Testis (tissue), 3 donors: Measurements from ENCODE around the gene RTCB. TPM values are rescaled to one million over a fixed set of nuclear protein-coding genes. Genes with fewer than 3 reads are reported as not detected.

Source experiments
- DNase-seq: peaks from one replicate; pipeline ENCODE4 v3.0.0-alpha.2; 2019
- H3K27ac ChIP-seq, 2 donors: fragments of 200-600 bp; sonication (generic); one replicate each; pipeline ENCODE4 v1.5.1; 2019
- H3K27me3 ChIP-seq: fragments of 200-600 bp; sonication (generic); one replicate; pipeline ENCODE4 v1.5.1; 2019
- H3K36me3 ChIP-seq: fragments of 200-600 bp; sonication (generic); one replicate; pipeline ENCODE4 v1.5.1; 2017; ENCODE audit warnings: low read depth; ENCODE audit errors: missing control alignments
- H3K4me1 ChIP-seq: fragments of 200-600 bp; sonication (generic); one replicate; pipeline ENCODE4 v1.5.1; 2019
- H3K4me3 ChIP-seq, 2 donors: fragments of 200-600 bp; sonication (generic); one replicate each; pipeline ENCODE4 v1.5.1; 2017 to 2019
- H3K9me3 ChIP-seq: fragments of 200-600 bp; sonication (generic); one replicate; pipeline ENCODE4 v1.5.1; 2017
- CTCF ChIP-seq, 3 experiments: fragments of 450-650 bp in 2 of 3; fragments of 200-600 bp in 1 of 3; sonication (generic) in 1 of 3; IDR thresholded peaks; one replicate each; pipeline ENCODE4 v1.5.1; 2016 to 2019; ENCODE audit warnings: antibody characterized with exemption in 3 of 3, mild to moderate bottlenecking in 2 of 3, moderate library complexity in 1 of 3
- POLR2A ChIP-seq: fragments of 450-650 bp; IDR thresholded peaks from one replicate; pipeline ENCODE4 v1.6.1; 2017; ENCODE audit warnings: antibody characterized with exemption, mild to moderate bottlenecking, moderate library complexity
- WGBS, 2 donors: methylation state at CpG; one replicate each; pipeline ENCODE4 v1.1.5; 2018; 5-methylcytosine and 5-hydroxymethylcytosine counted together
- intact Hi-C: fragments of 100-400 bp; cut with DNase I; formaldehyde crosslinking; loops from one replicate; pipeline ENCODE4 v1.15.1; 2023; ENCODE audit warnings: low total_unique reads
- polyA plus RNA-seq: library from polyadenylated mRNA; stranded (reverse); fragments of 350-450 nt; fragmentation: Illumina TruSeq; extraction: RNeasy Lipid Tissue Mini Kit (QIAGEN cat#74804); gene quantifications from one replicate; pipeline ENCODE4 v1.2.3, GENCODE V29; 2014; ENCODE audit warnings: low read depth, low replicate concordance; ENCODE audit not compliant: insufficient read depth
- total RNA-seq, 2 donors: library from RNA; depleted of rRNA; stranded (reverse); fragments of >200 nt; gene quantifications; one replicate each; pipeline ENCODE4 v1.2.3, GENCODE V29; 2016

The RTCB gene
- total and polyA plus RNA-seq, 3 donors from 2014 or later = 62.1 to 100 (median 68.0) TPM

GRCh38 chr22:32389685-32390084 lies 22.4 kb downstream of the RTCB start:
- DNase-seq = peak; percentile 33
- H3K4me3 ChIP-seq = no peak overlapping the region
- H3K27me3 ChIP-seq = no peaks in the 10 kb centered on the region
- H3K9me3 ChIP-seq = no peaks in the 10 kb centered on the region
- H3K4me1 ChIP-seq = no peaks in the 10 kb centered on the region
- intact Hi-C loops = no loop called here
- no peak overlapping the region for H3K27ac ChIP-seq
- 77 to 78% methylated on average over 4 of the region's 4 CpGs for WGBS, 2 donors
- H3K36me3 ChIP-seq = no peaks in the 10 kb centered on the region
- TF ChIP-seq POLR2A (no peak), CTCF (IDR thresholded peaks at IDR 0.05) (peak in 2 of 3 experiments; percentile 14 to 15)

- TF ChIP-seq CTCF (IDR thresholded peaks at IDR 0.05) (no peak), POLR2A (no peak)
- Histone ChIP-seq H3K27me3 (no peaks in the 10 kb centered on the region), H3K36me3 (no peaks in the 10 kb centered on the region), H3K4me1 (no peaks in the 10 kb centered on the region), H3K9me3 (no peaks in the 10 kb centered on the region), H3K4me3 (no peak overlapping the region), H3K27ac (no peak overlapping the region)
- DNase-seq = no peak
- intact Hi-C loops = no loop called here
- 94 to 100% methylated on average over 1 of the region's 1 CpG for WGBS, 2 donors
These were observed 26.4 kb downstream of the RTCB start for GRCh38 chr22:32385681-32386080.

- no peaks in the 10 kb centered on the region for H3K9me3 ChIP-seq
These were observed 31.1 kb downstream of the RTCB start for GRCh38 chr22:32380991-32381390.

GRCh38 chr22:32378707-32379272 lies 33.3 kb downstream of the RTCB start:
- Histone ChIP-seq H3K27ac (no peak overlapping the region), H3K4me1 (no peaks in the 10 kb centered on the region), H3K4me3 (no peak overlapping the region), H3K27me3 (no peaks in the 10 kb centered on the region), H3K9me3 (no peaks in the 10 kb centered on the region), H3K36me3 (no peaks in the 10 kb centered on the region)
- TF ChIP-seq CTCF (IDR thresholded peaks at IDR 0.05) = peak in 2 of 3 experiments; percentile 40 to 50
- TF ChIP-seq POLR2A = no peak
- intact Hi-C loops = no loop called here
- WGBS, 2 donors = 75 to 79% methylated on average over 3 to 4 of the region's 4 CpGs
- DNase-seq = peak; percentile 62

More at GRCh38 chr22:32380991-32381390, 31.1 kb downstream of the RTCB start:
- TF ChIP-seq CTCF (IDR thresholded peaks at IDR 0.05) (no peak), POLR2A (no peak)
- no peak for DNase-seq
- WGBS, 2 donors = 83 to 84% methylated on average over 5 of the region's 5 CpGs
- Histone ChIP-seq H3K27ac (no peak overlapping the region), H3K36me3 (no peaks in the 10 kb centered on the region), H3K4me1 (no peaks in the 10 kb centered on the region), H3K4me3 (no peak overlapping the region), H3K27me3 (no peaks in the 10 kb centered on the region)
- intact Hi-C loops = no loop called here

GRCh38 chr22:32376681-32377080 lies 35.4 kb downstream of the RTCB start:
- no peak overlapping the region for H3K4me3 ChIP-seq
- no peaks in the 10 kb centered on the region for H3K4me1 ChIP-seq
- H3K27me3 ChIP-seq = no peaks in the 10 kb centered on the region
- WGBS, 2 donors = 81 to 89% methylated on average over 5 of the region's 5 CpGs
- no peak for DNase-seq
- TF ChIP-seq POLR2A (no peak), CTCF (IDR thresholded peaks at IDR 0.05) (no peak)
- intact Hi-C loops = no loop called here
- no peak overlapping the region for H3K27ac ChIP-seq
- no peaks in the 10 kb centered on the region for H3K36me3 ChIP-seq
- no peaks in the 10 kb centered on the region for H3K9me3 ChIP-seq
